VCaP (cell line): ENCODE results near the gene PRKCE.

Source experiments
- H3K27ac ChIP-seq: fragments of 450-650 bp; 2 replicates; pipeline ENCODE4 v1.5.1; 2017
- CTCF ChIP-seq: fragments of 450-650 bp; conservative IDR thresholded peaks from 2 replicates; pipeline ENCODE4 v1.5.1; 2017; ENCODE audit warnings: mild to moderate bottlenecking, moderate library complexity

Gene PRKCE

GRCh38 chr2:45841752-45842407, 190.4 kb downstream of the PRKCE start:
- no peak overlapping the region for H3K27ac ChIP-seq

GRCh38 chr2:45843136-45843535, 191.7 kb downstream of the PRKCE start:
- TF ChIP-seq CTCF = no peak
- H3K27ac ChIP-seq = no peak overlapping the region

More at GRCh38 chr2:45841752-45842407, 190.4 kb downstream of the PRKCE start:
- no peak for TF ChIP-seq CTCF

GRCh38 chr2:45844796-45845457, 193.5 kb downstream of the PRKCE start:
- no peak for TF ChIP-seq CTCF
- no peak overlapping the region for H3K27ac ChIP-seq

- no peak for TF ChIP-seq CTCF
- H3K27ac ChIP-seq = no peak overlapping the region
Measured at GRCh38 chr2:45845566-45845965, 194.1 kb downstream of the PRKCE start.

- no peak for TF ChIP-seq CTCF
- H3K27ac ChIP-seq = no peak overlapping the region
Measured at GRCh38 chr2:45849491-45850283, 198.2 kb downstream of the PRKCE start.

GRCh38 chr2:45850558-45850957, 199.1 kb downstream of the PRKCE start:
- TF ChIP-seq CTCF = no peak
- H3K27ac ChIP-seq = no peak overlapping the region

- no peak overlapping the region for H3K27ac ChIP-seq
- no peak for TF ChIP-seq CTCF
Measured at GRCh38 chr2:45851111-45851510, 199.6 kb downstream of the PRKCE start.
